Measurements from ENCODE around the gene REEP3.

The REEP3 gene

DNA sequence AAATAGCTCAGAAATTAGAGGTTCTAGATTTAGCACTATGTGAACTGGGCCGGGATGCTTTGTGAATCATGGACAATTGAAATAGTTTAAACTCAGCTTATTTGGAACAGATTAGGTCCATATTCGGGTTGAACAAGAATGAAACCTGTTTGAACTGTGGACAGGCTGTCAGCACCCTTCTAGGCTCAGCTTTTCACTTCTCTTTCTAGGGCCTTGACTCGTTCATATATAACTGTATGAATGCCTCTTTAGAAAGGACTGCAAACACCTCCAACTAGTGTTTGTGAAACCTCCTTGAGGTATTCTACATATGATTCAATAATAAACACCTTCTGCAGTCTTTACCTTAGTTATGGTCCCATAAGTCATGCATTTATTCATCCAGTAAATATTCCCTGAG lies 115.6 kb downstream of the REEP3 start:
- 60 to 67% methylated on average over 3 of the region's 3 CpGs for WGBS, 2 experiments

GRCh38 chr10:63637901-63638327 lies 116.7 kb downstream of the REEP3 start:
- no peaks in the 10 kb centered on the region for H3K4me1 ChIP-seq (ENCODE audit: control insufficient read depth, insufficient read depth, low read length)
- H3K27me3 ChIP-seq (ENCODE audit: control insufficient read depth, insufficient read depth, low read length, poor library complexity, severe bottlenecking) = no peaks in the 10 kb centered on the region
- 87 to 93% methylated on average over 5 of the region's 5 CpGs for WGBS, 2 experiments
- no peaks in the 10 kb centered on the region for H3K36me3 ChIP-seq (ENCODE audit: control insufficient read depth, insufficient read depth, low read length)
- no peak overlapping the region for H3K4me3 ChIP-seq (ENCODE audit: insufficient read depth, low read depth, low read length)
- H3K27ac ChIP-seq (ENCODE audit: insufficient read depth, low read depth, low read length, poor library complexity, severe bottlenecking) = no peak overlapping the region
- H3K9me3 ChIP-seq (ENCODE audit: control insufficient read depth, low read length) = no peaks in the 10 kb centered on the region

More for the DNA sequence above, 115.6 kb downstream of the REEP3 start:
- Histone ChIP-seq H3K27me3 (ENCODE audit: control insufficient read depth, insufficient read depth, low read length, poor library complexity, severe bottlenecking) (no peaks in the 10 kb centered on the region), H3K4me3 (ENCODE audit: insufficient read depth, low read depth, low read length) (no peak overlapping the region), H3K9me3 (ENCODE audit: control insufficient read depth, low read length) (no peaks in the 10 kb centered on the region), H3K4me1 (ENCODE audit: control insufficient read depth, insufficient read depth, low read length) (no peaks in the 10 kb centered on the region), H3K27ac (ENCODE audit: insufficient read depth, low read depth, low read length, poor library complexity, severe bottlenecking) (no peak overlapping the region), H3K36me3 (ENCODE audit: control insufficient read depth, insufficient read depth, low read length) (no peaks in the 10 kb centered on the region)

DNA sequence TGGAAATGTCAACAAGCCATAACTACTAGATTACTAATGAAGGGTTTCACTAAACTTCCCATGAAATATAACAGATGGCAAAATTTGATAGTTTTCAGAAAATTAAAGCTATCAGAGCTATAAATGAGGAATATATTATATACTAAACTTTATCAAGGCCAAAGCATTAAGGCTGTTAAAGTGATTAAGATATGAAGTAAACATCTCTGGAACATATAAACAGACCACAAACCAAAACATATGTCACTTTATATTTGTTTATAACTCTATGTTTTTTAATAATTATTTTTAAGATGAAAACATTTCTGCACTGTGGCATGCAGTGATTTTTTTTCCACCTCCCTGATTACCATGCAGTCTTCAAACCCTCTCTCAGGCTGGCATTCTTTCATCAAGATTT lies 120.2 kb downstream of the REEP3 start:
- Histone ChIP-seq H3K27me3 (ENCODE audit: control insufficient read depth, insufficient read depth, low read length, poor library complexity, severe bottlenecking) (no peaks in the 10 kb centered on the region), H3K4me1 (ENCODE audit: control insufficient read depth, insufficient read depth, low read length) (no peaks in the 10 kb centered on the region), H3K9me3 (ENCODE audit: control insufficient read depth, low read length) (no peaks in the 10 kb centered on the region), H3K27ac (ENCODE audit: insufficient read depth, low read depth, low read length, poor library complexity, severe bottlenecking) (no peak overlapping the region), H3K4me3 (ENCODE audit: insufficient read depth, low read depth, low read length) (no peak overlapping the region), H3K36me3 (ENCODE audit: control insufficient read depth, insufficient read depth, low read length) (no peaks in the 10 kb centered on the region)

GRCh38 chr10:63641799-63642198 lies 120.6 kb downstream of the REEP3 start:
- Histone ChIP-seq H3K4me3 (ENCODE audit: insufficient read depth, low read depth, low read length) (no peak overlapping the region), H3K27ac (ENCODE audit: insufficient read depth, low read depth, low read length, poor library complexity, severe bottlenecking) (no peak overlapping the region), H3K9me3 (ENCODE audit: control insufficient read depth, low read length) (no peaks in the 10 kb centered on the region), H3K36me3 (ENCODE audit: control insufficient read depth, insufficient read depth, low read length) (no peaks in the 10 kb centered on the region), H3K27me3 (ENCODE audit: control insufficient read depth, insufficient read depth, low read length, poor library complexity, severe bottlenecking) (no peaks in the 10 kb centered on the region), H3K4me1 (ENCODE audit: control insufficient read depth, insufficient read depth, low read length) (no peaks in the 10 kb centered on the region)
- 91 to 93% methylated on average over 5 of the region's 5 CpGs for WGBS, 2 experiments

DNA sequence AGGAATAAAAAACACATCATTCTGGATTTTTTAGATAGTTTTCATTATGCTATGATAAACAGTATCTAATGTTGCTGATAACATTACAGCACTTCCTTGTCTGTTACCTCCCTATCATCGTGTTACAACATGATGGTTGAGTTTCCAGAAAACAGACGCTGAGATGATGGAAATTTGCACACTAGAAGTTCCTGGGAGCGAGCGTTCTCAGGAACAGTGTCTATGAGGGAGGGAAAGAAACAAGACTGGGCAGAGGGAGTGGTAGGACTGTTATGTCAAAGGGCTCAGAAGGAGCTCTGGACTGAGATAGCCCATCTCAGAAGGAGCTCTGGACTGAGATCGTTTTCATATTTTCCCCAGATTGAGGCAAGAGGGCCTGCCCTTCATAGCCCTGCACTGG lies 121.6 kb downstream of the REEP3 start:
- Histone ChIP-seq H3K9me3 (ENCODE audit: control insufficient read depth, low read length) (no peaks in the 10 kb centered on the region), H3K4me1 (ENCODE audit: control insufficient read depth, insufficient read depth, low read length) (no peaks in the 10 kb centered on the region), H3K27ac (ENCODE audit: insufficient read depth, low read depth, low read length, poor library complexity, severe bottlenecking) (no peak overlapping the region), H3K4me3 (ENCODE audit: insufficient read depth, low read depth, low read length) (no peak overlapping the region), H3K36me3 (ENCODE audit: control insufficient read depth, insufficient read depth, low read length) (no peaks in the 10 kb centered on the region), H3K27me3 (ENCODE audit: control insufficient read depth, insufficient read depth, low read length, poor library complexity, severe bottlenecking) (no peaks in the 10 kb centered on the region)
- 94 to 95% methylated on average over 5 of the region's 5 CpGs for WGBS, 2 experiments

DNA sequence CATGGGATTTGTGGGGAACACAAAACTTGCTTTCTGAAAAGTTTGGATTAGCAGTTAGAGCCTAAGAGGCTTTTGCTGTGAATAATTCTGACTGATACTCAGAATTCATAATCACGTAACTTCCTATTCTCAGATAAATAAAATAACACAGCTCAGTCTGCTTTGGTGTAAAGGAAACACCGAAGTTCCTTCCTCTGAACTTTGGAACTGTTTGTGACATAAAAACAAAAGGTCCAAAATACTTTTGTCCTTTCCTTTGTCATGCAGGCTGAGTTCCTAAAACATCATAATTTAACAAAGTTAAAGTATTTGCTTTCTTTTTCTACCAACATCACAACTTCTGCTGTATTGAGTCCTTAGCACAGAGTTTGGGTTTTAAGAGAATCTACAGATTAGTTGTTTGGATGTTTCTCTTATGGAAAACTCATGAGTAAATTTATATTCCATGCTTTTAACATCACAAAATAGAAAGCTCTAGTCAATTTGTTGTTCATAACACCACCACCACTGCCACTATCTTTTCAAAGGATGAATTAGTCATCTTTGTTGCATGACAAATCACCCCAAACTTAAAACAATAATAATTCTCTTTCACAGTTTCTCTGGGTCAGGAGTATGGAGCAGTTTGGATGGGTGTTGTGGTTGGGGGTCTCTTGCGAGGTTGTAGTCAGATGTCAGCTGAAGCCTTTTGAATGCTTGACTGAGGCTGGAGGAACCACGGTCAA lies 123.4 kb downstream of the REEP3 start:
- Histone ChIP-seq H3K36me3 (ENCODE audit: control insufficient read depth, insufficient read depth, low read length) (no peaks in the 10 kb centered on the region), H3K27ac (ENCODE audit: insufficient read depth, low read depth, low read length, poor library complexity, severe bottlenecking) (no peak overlapping the region), H3K27me3 (ENCODE audit: control insufficient read depth, insufficient read depth, low read length, poor library complexity, severe bottlenecking) (no peaks in the 10 kb centered on the region), H3K9me3 (ENCODE audit: control insufficient read depth, low read length) (no peaks in the 10 kb centered on the region), H3K4me3 (ENCODE audit: insufficient read depth, low read depth, low read length) (no peak overlapping the region), H3K4me1 (ENCODE audit: control insufficient read depth, insufficient read depth, low read length) (no peaks in the 10 kb centered on the region)
- 89% methylated on average over 4 of the region's 4 CpGs for WGBS, 2 experiments

DNA sequence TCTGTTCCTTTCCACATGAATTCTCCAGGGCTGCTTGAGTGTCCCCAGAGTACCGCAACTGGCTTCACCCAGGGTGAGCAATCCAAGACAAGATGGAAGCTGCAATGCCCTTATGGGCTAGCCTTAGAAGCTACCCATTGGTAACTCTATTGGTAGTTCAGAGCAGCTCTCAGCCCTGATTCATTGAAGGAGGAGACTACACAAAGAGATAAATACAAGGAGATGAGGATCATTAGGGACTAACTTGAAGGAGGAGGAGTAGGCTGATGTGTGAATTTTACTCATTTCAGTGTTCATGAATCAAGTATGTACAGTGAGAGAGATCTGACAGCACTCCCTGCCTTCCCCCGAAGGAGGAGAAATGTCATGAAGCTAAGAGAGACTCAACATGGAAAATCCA lies 124.0 kb downstream of the REEP3 start:
- Histone ChIP-seq H3K4me3 (ENCODE audit: insufficient read depth, low read depth, low read length) (no peak overlapping the region), H3K4me1 (ENCODE audit: control insufficient read depth, insufficient read depth, low read length) (no peaks in the 10 kb centered on the region), H3K36me3 (ENCODE audit: control insufficient read depth, insufficient read depth, low read length) (no peaks in the 10 kb centered on the region), H3K9me3 (ENCODE audit: control insufficient read depth, low read length) (no peaks in the 10 kb centered on the region), H3K27me3 (ENCODE audit: control insufficient read depth, insufficient read depth, low read length, poor library complexity, severe bottlenecking) (no peaks in the 10 kb centered on the region), H3K27ac (ENCODE audit: insufficient read depth, low read depth, low read length, poor library complexity, severe bottlenecking) (no peak overlapping the region)
- 92 to 98% methylated on average over 2 of the region's 2 CpGs for WGBS, 2 experiments

DNA sequence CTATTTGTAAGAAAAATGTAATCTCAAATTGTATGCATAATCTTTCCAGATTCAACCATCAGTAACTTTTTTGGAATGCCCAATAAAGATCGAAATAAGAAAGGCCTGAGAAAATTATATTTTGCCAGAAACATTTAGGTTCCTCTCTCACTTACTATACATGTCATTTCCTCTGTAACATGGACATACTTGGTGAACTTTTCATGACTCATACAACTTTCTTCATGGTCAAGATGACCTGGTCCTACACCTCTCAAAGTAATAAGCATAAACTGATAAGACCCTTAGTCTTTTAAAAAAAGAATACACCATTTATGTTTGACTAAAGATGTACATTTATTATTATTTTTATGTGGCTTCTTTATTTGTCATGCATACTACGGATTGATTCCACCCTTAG lies 125.3 kb downstream of the REEP3 start:
- no peaks in the 10 kb centered on the region for H3K4me1 ChIP-seq (ENCODE audit: control insufficient read depth, insufficient read depth, low read length)
- H3K36me3 ChIP-seq (ENCODE audit: control insufficient read depth, insufficient read depth, low read length) = no peaks in the 10 kb centered on the region
- WGBS, 2 experiments = 94 to 95% methylated on average over 1 to 2 of the region's 2 CpGs
- H3K27ac ChIP-seq (ENCODE audit: insufficient read depth, low read depth, low read length, poor library complexity, severe bottlenecking) = no peak overlapping the region
- H3K4me3 ChIP-seq (ENCODE audit: insufficient read depth, low read depth, low read length) = no peak overlapping the region
- no peaks in the 10 kb centered on the region for H3K9me3 ChIP-seq (ENCODE audit: control insufficient read depth, low read length)
- no peaks in the 10 kb centered on the region for H3K27me3 ChIP-seq (ENCODE audit: control insufficient read depth, insufficient read depth, low read length, poor library complexity, severe bottlenecking)

DNA sequence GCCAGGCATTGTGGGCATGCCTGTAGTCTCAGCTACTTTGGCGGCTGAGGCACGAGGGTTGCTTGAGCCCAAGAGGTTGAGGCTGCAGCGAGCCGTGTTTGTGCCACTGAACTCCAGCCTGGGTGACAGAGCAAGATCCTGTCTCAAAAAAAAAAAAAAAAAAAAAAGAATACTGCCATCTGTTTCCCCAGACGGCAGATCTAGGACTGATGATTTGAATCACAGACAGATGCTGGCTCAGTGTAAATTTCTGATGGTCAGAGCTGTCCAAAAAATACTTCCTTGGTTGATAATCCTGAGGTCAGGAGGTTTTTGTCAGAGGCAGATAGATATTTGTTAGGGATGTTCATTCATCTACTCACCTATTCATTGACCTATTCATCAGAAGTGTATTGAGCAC lies 130.7 kb downstream of the REEP3 start:
- Histone ChIP-seq H3K27ac (ENCODE audit: insufficient read depth, low read depth, low read length, poor library complexity, severe bottlenecking) (no peak overlapping the region), H3K4me1 (ENCODE audit: control insufficient read depth, insufficient read depth, low read length) (no peaks in the 10 kb centered on the region), H3K27me3 (ENCODE audit: control insufficient read depth, insufficient read depth, low read length, poor library complexity, severe bottlenecking) (no peaks in the 10 kb centered on the region), H3K36me3 (ENCODE audit: control insufficient read depth, insufficient read depth, low read length) (no peaks in the 10 kb centered on the region), H3K9me3 (ENCODE audit: control insufficient read depth, low read length) (no peaks in the 10 kb centered on the region), H3K4me3 (ENCODE audit: insufficient read depth, low read depth, low read length) (no peak overlapping the region)
- WGBS, 2 experiments = 81 to 85% methylated on average over 5 of the region's 5 CpGs

DNA sequence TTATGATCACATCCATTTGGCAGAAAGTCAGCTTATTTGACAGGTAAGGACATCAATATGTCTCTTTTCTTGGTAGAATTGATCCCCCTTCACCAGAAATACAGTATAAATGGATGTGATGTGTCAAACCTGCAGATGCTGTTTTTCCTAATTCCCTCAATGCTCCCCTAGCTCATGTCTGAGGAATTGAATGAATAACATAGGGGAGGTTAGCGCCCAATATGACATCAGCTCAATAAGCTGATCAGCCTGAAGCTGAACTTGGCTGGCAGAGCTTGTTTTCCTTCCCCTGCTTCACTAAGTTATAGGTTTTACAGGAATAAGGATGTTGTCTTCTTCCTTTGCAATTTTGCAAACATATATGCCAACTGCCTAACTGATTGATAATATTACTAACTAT lies 132.5 kb downstream of the REEP3 start:
- Histone ChIP-seq H3K27ac (ENCODE audit: insufficient read depth, low read depth, low read length, poor library complexity, severe bottlenecking) (no peak overlapping the region), H3K4me1 (ENCODE audit: control insufficient read depth, insufficient read depth, low read length) (peaks cover 3% of the 10 kb centered on the region), H3K9me3 (ENCODE audit: control insufficient read depth, low read length) (no peaks in the 10 kb centered on the region), H3K36me3 (ENCODE audit: control insufficient read depth, insufficient read depth, low read length) (no peaks in the 10 kb centered on the region), H3K27me3 (ENCODE audit: control insufficient read depth, insufficient read depth, low read length, poor library complexity, severe bottlenecking) (no peaks in the 10 kb centered on the region), H3K4me3 (ENCODE audit: insufficient read depth, low read depth, low read length) (no peak overlapping the region)
- WGBS, 2 experiments = 93 to 96% methylated on average over 1 of the region's 1 CpG

DNA sequence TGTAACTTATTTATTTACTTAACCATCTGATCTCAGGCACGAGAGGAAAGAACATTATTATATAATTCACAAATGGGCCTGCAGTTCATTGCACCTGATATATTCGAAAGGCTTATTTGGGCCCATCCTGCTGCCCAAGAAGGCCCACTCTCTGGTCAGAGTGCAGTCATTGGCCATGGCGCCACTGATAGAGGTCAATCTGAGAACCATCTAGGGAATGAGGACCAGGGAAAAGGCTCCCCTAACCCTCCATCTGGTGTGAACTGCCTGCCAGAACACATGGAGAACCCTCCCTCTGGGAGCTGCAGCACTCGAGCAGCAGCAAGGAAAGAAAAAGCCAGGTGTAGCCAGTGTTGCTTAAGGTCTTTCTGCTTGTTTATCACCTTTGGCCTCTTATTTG lies 136.6 kb downstream of the REEP3 start:
- peaks cover 3% of the 10 kb centered on the region for H3K4me1 ChIP-seq (ENCODE audit: control insufficient read depth, insufficient read depth, low read length)
- H3K36me3 ChIP-seq (ENCODE audit: control insufficient read depth, insufficient read depth, low read length) = no peaks in the 10 kb centered on the region
- no peaks in the 10 kb centered on the region for H3K27me3 ChIP-seq (ENCODE audit: control insufficient read depth, insufficient read depth, low read length, poor library complexity, severe bottlenecking)
- no peak overlapping the region for H3K4me3 ChIP-seq (ENCODE audit: insufficient read depth, low read depth, low read length)
- 65 to 66% methylated on average over 4 of the region's 4 CpGs for WGBS, 2 experiments
- no peak overlapping the region for H3K27ac ChIP-seq (ENCODE audit: insufficient read depth, low read depth, low read length, poor library complexity, severe bottlenecking)
- H3K9me3 ChIP-seq (ENCODE audit: control insufficient read depth, low read length) = no peaks in the 10 kb centered on the region

Data from ectodermal cell (in vitro differentiated cells).